IPS DF 6.9 (cell line): ENCODE measurements around the gene DNAH7.

Source experiments
- DNase-seq: peaks from one replicate; pipeline ENCODE4 v3.0.0-alpha.2; 2013; ENCODE audit warnings: low read depth, low spot score
- H3K27ac ChIP-seq: one replicate; pipeline ENCODE4 v1.5.1; 2013; ENCODE audit warnings: low read length, control low read depth
- H3K27me3 ChIP-seq: 2 replicates; pipeline ENCODE4 v1.6.1; 2013; ENCODE audit warnings: mild to moderate bottlenecking, low read length; ENCODE audit not compliant: control insufficient read depth, insufficient read depth
- H3K36me3 ChIP-seq: 2 replicates; pipeline ENCODE4 v1.6.1; 2013; ENCODE audit warnings: low read length; ENCODE audit not compliant: control insufficient read depth, insufficient read depth
- H3K4me1 ChIP-seq: 2 replicates; pipeline ENCODE4 v1.6.1; 2013; ENCODE audit warnings: low read length; ENCODE audit not compliant: control insufficient read depth, insufficient read depth
- H3K4me3 ChIP-seq: 2 replicates; pipeline ENCODE4 v1.5.1; 2013; ENCODE audit warnings: mild to moderate bottlenecking, low read length
- H3K9me3 ChIP-seq: 2 replicates; pipeline ENCODE4 v1.6.1; 2013; ENCODE audit warnings: low read length, inconsistent platforms; ENCODE audit not compliant: control insufficient read depth, insufficient read depth
- WGBS: extraction: QIAGEN DNeasy Blood & Tissue Kit; methylation state at CpG from one replicate; pipeline ENCODE4 v1.1.7; 2013; ENCODE audit warnings: mixed read lengths, missing lambda C conversion rate; ENCODE audit not compliant: insufficient read length, insufficient coverage; 5-methylcytosine and 5-hydroxymethylcytosine counted together

Gene DNAH7

DNA sequence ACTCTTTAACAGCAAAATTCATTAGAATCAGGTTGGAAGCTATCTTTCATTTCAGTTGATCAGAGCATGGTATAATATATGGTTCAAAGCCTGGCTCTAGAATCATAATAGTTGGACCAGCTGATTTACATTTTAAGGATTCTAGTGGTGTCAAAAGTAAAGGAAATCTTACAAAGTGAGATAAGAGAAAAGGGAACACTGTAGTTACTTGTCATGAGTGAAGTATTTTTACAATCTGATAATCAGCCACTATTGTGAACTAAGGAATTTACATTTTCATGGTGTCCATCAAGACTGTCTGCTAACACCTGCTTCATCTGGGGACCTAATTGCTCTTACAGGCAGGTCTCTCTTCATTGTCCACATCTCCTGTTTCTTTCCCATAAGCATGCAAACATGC lies 250.5 kb downstream of the DNAH7 start:
- H3K27ac ChIP-seq: no peak overlapping the region

DNA sequence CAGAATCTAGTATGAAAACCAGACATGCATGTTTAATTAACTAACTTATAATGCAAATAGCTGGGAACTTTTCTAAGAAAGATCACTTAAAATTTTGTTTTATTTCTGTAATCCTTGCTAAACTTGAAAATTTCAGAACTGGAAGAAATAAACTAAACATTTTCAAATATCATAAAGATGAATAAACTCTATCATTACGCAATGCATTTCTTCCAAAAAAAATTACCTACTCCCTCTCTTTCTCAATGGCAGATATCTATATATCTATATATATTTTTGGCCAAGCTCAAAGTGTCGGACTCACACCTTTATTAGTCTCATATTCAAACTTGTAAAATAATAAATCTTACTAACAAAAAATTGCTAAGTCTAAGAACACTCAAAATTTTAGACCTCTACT lies 253.6 kb downstream of the DNAH7 start:
- H3K27ac ChIP-seq: no peak overlapping the region
- 100% methylated on average over 2 of the region's 2 CpGs for WGBS
- DNase-seq: no peak
- no peak overlapping the region for H3K4me3 ChIP-seq
- no peaks in the 10 kb centered on the region for H3K36me3 ChIP-seq
- no peaks in the 10 kb centered on the region for H3K9me3 ChIP-seq
- H3K4me1 ChIP-seq: no peaks in the 10 kb centered on the region; the same call in 1 of the 2 replicates
- no peaks in the 10 kb centered on the region for H3K27me3 ChIP-seq

More for the DNA sequence above, 250.5 kb downstream of the DNAH7 start:
- Histone ChIP-seq H3K9me3 (no peaks in the 10 kb centered on the region), H3K36me3 (no peaks in the 10 kb centered on the region), H3K4me3 (no peak overlapping the region), H3K4me1 (no peaks in the 10 kb centered on the region; the same call in 1 of the 2 replicates), H3K27me3 (no peaks in the 10 kb centered on the region)
- DNase-seq: no peak

DNA sequence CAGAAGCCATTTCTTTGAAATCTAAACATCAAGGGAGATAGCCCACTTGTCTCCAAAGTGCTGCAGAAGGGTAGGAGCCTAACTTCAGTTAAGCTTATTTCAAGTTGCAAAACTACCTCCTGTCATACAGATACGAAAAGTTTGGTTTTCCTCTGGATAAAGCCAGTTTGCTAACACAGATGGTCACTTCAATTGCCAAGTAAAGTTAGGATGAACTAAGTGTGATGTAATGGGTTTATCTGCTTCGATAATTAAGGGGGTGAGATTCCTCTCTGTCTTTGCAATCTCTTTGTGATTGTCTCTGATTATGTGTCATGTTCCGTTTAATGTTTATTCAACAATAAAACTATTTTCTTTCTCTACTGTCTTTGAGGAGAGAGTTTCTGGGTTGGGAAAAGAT lies 255.2 kb downstream of the DNAH7 start:
- no peak for DNase-seq
- Histone ChIP-seq H3K27ac (no peak overlapping the region), H3K4me3 (no peak overlapping the region), H3K9me3 (no peaks in the 10 kb centered on the region), H3K27me3 (no peaks in the 10 kb centered on the region), H3K4me1 (no peaks in the 10 kb centered on the region; the same call in 1 of the 2 replicates), H3K36me3 (no peaks in the 10 kb centered on the region)
- WGBS: no CpG with 5 or more reads among the region's 3 CpGs

DNA sequence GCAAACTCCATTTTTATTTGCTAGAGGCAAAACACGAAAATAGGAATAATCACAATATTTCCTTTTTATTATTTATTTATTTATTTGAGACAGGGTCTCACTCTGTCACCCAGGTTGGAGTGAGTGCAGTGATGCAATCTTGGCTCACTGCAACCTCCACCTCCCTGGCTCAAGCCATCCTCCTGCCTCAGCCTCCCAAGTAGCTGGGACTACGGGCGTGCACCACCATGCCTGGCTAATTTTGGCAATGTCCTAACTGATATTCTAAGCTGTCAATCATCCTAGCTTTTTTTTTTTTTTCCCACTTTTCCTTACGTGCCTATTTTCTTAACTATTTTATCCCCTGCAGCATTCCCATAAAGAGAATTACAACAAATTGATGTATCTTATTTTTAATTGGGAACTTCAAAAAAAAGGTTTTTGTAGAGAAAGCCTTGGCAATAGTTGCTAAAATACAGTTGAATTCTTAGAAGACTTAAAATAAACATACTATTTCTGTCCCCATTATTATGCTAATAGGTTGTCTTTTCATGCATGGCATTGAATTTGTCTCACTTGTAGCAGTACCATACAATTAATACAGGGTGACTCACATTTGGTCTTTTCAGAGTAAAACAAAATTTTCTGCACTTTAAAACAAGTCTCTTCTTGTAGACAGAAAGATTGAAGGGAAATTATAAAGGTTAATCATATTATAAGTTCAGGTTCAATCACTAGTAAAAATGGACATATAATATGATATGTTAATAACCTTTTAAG lies 258.1 kb downstream of the DNAH7 start:
- no CpG with 5 or more reads among the region's 4 CpGs for WGBS
- no peaks in the 10 kb centered on the region for H3K9me3 ChIP-seq
- no peak overlapping the region for H3K27ac ChIP-seq
- no peak for DNase-seq
- peaks cover 1% of the 10 kb centered on the region; the same call in 1 of the 2 replicates for H3K4me1 ChIP-seq
- no peak overlapping the region for H3K4me3 ChIP-seq
- H3K36me3 ChIP-seq: no peaks in the 10 kb centered on the region
- H3K27me3 ChIP-seq: no peaks in the 10 kb centered on the region

DNA sequence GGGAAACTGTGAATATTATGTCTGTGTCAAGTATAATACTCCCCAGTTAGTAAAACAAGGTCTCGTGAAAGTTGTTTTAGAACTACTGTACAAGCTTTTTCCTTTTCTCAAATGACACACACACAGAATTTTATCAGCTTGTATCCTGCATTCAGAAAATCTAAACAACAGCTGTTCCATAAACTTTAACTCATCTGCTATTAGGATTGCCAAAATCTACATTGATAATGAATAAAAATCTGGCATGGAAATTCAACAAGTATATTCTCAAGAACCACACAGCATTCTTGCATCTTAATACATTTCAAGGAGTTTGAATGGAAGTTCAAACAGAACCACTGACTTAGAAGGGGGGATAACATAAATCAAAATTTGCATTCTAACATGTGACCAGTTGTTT lies 260.4 kb downstream of the DNAH7 start:
- DNase-seq: no peak
- no CpG with 5 or more reads among the region's 1 CpG for WGBS
- Histone ChIP-seq H3K27me3 (no peaks in the 10 kb centered on the region), H3K4me3 (no peak overlapping the region), H3K4me1 (peaks cover 3% of the 10 kb centered on the region; the same call in 1 of the 2 replicates), H3K36me3 (no peaks in the 10 kb centered on the region), H3K9me3 (no peaks in the 10 kb centered on the region), H3K27ac (no peak overlapping the region)

DNA sequence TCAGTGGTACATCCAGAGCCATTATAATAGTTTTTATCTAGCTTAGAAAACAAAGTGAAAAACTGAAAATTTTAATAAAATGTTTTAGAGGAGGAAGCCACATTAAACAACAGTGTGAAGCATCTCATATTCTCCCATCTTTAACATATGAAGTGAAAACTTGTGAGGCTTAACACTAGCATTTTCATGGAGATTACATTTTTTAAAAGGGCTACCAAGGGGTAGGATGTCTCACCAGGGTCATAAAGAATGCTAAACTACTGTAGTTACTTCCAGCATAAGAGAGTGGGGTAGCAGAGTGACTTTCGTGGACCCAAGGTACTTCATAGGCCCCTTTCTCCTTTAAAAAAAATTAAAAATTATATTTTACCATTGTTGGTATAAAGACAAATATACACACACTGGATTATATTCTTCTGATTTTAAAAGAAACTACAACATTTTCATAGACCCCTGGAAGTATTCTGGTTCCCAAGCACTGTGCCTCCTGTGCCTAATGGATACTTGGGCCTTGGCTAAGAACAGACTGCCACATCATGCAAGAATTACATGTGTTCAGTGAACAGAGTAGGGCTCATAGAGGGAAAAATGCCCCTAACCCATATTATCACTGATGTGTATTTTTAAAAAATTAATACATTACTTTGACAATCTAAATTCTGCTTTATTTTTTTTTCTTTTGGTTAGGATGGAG lies 263.2 kb downstream of the DNAH7 start:
- H3K36me3 ChIP-seq: no peaks in the 10 kb centered on the region
- no peaks in the 10 kb centered on the region for H3K9me3 ChIP-seq
- no peaks in the 10 kb centered on the region for H3K27me3 ChIP-seq
- no peak overlapping the region for H3K27ac ChIP-seq
- no CpG with 5 or more reads among the region's 1 CpG for WGBS
- H3K4me1 ChIP-seq: peaks cover 3% of the 10 kb centered on the region; the same call in 1 of the 2 replicates
- DNase-seq: no peak
- H3K4me3 ChIP-seq: no peak overlapping the region

DNA sequence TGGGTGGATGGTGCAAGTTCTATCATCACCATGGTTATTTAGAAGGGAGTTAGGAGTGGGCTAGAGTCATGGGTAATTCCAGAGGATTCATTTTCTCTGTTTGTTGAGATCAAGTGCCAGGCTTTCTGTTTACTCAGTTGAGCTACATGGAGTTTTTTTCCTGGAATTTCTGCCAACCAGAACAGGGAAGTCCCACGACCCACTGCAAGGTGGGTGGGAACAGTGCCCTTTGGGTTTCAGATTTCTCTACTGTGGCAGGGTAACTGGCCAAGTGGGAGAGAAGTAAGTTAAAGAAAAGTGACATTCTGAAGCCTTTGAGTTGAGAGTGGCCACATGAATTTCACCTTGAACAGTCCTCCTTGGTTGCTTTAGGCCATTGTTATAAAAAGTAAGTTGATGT lies 272.8 kb downstream of the DNAH7 start:
- no peak for DNase-seq
- WGBS: no CpG with 5 or more reads among the region's 1 CpG
- Histone ChIP-seq H3K4me3 (no peak overlapping the region), H3K9me3 (no peaks in the 10 kb centered on the region), H3K4me1 (no peaks in the 10 kb centered on the region), H3K27me3 (no peaks in the 10 kb centered on the region), H3K36me3 (no peaks in the 10 kb centered on the region), H3K27ac (no peak overlapping the region)

DNA sequence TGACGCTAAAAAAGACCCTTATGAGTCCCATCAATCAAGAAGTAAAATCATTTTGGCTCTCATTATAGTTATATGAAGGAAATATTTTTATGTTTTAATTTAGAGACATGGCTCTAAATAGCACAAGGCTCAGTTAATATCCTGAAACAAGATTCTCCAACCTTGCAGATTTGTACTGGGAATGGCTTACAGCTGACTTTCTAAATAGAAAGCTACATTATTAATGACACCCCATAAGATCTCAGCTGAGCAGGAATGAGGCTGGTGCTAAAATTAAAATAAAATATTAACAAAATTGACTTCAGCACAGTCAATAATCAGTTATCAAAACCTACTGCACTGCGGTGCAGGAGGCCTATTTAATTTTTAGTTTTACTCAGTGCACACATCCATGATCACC lies 274.8 kb downstream of the DNAH7 start:
- no CpG with 5 or more reads among the region's 2 CpGs for WGBS
- no peak overlapping the region for H3K4me3 ChIP-seq
- DNase-seq: no peak
- no peak overlapping the region for H3K27ac ChIP-seq
- no peaks in the 10 kb centered on the region for H3K4me1 ChIP-seq
- H3K27me3 ChIP-seq: no peaks in the 10 kb centered on the region
- no peaks in the 10 kb centered on the region for H3K36me3 ChIP-seq
- no peaks in the 10 kb centered on the region for H3K9me3 ChIP-seq

DNA sequence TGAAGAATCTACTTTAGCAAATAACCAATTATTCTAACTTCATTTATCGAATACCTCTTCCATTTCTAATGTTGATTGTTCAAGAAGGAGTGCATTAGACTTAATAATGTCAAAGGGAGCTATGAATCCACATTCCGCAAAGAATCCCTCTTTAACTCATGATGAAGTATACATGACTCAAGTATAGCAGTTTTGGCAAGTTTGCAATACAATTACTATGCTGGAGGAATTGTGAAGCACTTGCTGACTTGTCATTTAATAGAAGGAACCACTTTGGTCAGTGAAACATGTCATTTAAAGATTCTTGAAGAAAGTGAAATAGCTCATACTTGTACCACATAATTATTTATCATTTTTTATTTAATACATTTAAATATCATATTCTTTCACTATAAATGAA lies 286.5 kb downstream of the DNAH7 start:
- 100% methylated on average over 1 of the region's 2 CpGs for WGBS
- H3K36me3 ChIP-seq: no peaks in the 10 kb centered on the region
- H3K9me3 ChIP-seq: no peaks in the 10 kb centered on the region
- H3K27me3 ChIP-seq: no peaks in the 10 kb centered on the region
- no peak overlapping the region for H3K27ac ChIP-seq
- H3K4me3 ChIP-seq: no peak overlapping the region
- DNase-seq: no peak
- H3K4me1 ChIP-seq: no peaks in the 10 kb centered on the region

DNA sequence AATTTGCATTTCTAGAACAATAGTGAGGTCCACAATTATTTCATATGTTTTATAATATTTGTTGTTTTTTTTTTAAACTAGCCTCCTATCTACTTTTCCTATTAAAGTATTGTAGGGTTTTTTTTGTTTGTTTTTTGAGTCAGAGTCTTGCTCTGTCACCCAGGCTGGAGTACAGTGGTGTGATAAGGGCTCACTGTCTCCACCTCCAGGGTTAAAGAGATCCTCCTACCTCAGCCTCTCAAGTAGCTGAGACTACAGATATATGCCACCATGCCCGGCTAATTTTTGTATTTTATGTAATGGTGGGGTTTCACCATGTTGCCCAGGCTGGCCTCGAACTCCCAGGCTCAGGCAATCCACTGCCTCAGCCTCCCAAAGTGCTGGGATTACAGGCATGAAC lies 289.1 kb downstream of the DNAH7 start:
- Histone ChIP-seq H3K36me3 (no peaks in the 10 kb centered on the region), H3K27me3 (no peaks in the 10 kb centered on the region), H3K27ac (no peak overlapping the region), H3K4me3 (no peak overlapping the region), H3K4me1 (no peaks in the 10 kb centered on the region), H3K9me3 (no peaks in the 10 kb centered on the region)
- no peak for DNase-seq
- no CpG with 5 or more reads among the region's 2 CpGs for WGBS

DNA sequence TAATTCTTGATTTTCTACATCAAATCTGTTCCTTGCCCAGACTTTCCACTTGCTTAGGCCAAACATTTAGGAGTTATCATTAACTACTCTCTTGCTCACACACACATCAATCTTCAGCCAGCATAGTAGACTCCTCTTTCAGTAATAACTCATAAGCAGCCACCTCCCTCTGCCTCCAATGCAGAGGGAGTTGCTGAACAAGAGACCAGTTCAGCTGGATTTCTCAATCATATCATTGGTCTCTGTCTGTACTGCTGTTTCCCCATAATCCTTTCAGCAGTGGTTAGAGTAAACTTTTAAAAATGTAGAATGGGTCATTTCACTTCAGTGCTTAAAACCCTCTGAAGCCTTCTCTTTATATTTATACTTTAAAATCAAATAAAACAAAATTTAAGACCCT lies 298.7 kb downstream of the DNAH7 start:
- H3K9me3 ChIP-seq: no peaks in the 10 kb centered on the region

More for the DNA sequence above, 298.7 kb downstream of the DNAH7 start:
- H3K27me3 ChIP-seq: no peaks in the 10 kb centered on the region
- no peaks in the 10 kb centered on the region for H3K36me3 ChIP-seq
- no peaks in the 10 kb centered on the region for H3K4me1 ChIP-seq
- no peak overlapping the region for H3K27ac ChIP-seq
- no peak for DNase-seq
- H3K4me3 ChIP-seq: no peak overlapping the region
